ENCODE measurements around the gene SLC22A23. TPM values are rescaled to one million over a fixed set of nuclear protein-coding genes. Genes with fewer than 3 reads are reported as not detected.

The SLC22A23 gene
- total RNA-seq, 2 experiments from 2014 or later: not detected

DNA sequence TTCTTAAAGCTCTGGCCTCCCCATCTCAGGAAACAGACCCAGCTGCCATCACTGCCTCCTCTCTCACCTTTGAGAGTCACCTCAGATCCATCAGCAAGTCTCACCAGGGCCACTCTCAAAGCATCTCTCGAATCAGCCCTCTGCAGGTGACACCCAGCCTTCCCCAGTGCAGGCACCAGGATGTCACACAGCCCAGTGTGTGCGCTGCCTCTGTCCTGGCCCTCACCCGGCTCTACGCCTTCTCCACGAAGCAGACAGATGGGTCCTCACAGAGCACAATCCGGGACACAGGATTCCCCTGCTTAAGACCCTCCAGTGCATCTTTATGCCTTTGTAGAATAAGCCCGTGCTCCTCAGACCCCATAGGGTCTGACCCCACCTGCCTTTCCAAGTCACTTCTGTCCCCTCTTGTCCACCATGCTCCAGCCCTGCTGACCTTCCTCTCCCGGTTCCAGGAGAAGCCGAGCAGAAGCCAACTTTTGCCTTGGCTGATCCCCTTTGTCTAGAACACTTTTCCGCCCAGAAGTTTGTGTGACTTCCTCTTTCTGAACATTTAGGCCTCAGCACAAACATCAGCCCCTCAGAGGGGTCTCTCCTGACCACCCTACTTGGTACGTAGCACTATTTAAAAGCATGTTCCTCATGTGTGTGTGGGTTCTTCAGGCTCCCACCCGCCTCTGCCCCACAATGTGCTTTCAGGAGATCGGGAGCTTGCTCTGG lies 137.9 kb downstream of the SLC22A23 start:
- no peaks in the 10 kb centered on the region for H3K36me3 ChIP-seq (ENCODE audit: insufficient read depth, low read length)
- no peaks in the 10 kb centered on the region for H4K20me1 ChIP-seq (ENCODE audit: insufficient read depth, low read length)
- TF ChIP-seq EZH2phosphoT487 (IDR thresholded peaks at IDR 0.05; ENCODE audit: borderline replicate concordance, low read depth, low read length): no peak
- TF ChIP-seq, protein P1, sequence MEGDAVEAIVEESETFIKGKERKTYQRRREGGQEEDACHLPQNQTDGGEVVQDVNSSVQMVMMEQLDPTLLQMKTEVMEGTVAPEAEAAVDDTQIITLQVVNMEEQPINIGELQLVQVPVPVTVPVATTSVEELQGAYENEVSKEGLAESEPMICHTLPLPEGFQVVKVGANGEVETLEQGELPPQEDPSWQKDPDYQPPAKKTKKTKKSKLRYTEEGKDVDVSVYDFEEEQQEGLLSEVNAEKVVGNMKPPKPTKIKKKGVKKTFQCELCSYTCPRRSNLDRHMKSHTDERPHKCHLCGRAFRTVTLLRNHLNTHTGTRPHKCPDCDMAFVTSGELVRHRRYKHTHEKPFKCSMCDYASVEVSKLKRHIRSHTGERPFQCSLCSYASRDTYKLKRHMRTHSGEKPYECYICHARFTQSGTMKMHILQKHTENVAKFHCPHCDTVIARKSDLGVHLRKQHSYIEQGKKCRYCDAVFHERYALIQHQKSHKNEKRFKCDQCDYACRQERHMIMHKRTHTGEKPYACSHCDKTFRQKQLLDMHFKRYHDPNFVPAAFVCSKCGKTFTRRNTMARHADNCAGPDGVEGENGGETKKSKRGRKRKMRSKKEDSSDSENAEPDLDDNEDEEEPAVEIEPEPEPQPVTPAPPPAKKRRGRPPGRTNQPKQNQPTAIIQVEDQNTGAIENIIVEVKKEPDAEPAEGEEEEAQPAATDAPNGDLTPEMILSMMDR (conservative IDR thresholded peaks at IDR 0.05; ENCODE audit: low read length): no peak
- no peaks in the 10 kb centered on the region for H3K4me1 ChIP-seq (ENCODE audit: insufficient read depth, low read length, poor library complexity, severe bottlenecking)
- H3K27ac ChIP-seq (ENCODE audit: low read depth, low read length, poor library complexity, severe bottlenecking): no peak overlapping the region
- no peak for DNase-seq (ENCODE audit: low spot score)
- H3K4me3 ChIP-seq (ENCODE audit: low read depth, low read length, poor library complexity, severe bottlenecking): no peak overlapping the region
- no TSS peak for BruUV-seq (replicated peaks)
- POLR2A ChIA-PET: no interaction called here
- H2AFZ ChIP-seq (ENCODE audit: low read length): no peak overlapping the region
- no peak overlapping the region for H3K4me2 ChIP-seq (ENCODE audit: low read length)
- no peaks in the 10 kb centered on the region for H3K9me3 ChIP-seq (ENCODE audit: low read length)
- no peaks in the 10 kb centered on the region for H3K79me2 ChIP-seq (ENCODE audit: insufficient read depth, low read depth, low read length)
- intact Hi-C loops (cut with micrococcal nuclease; ENCODE audit: unreplicated experiment): no loop called here
- CTCF ChIA-PET (ENCODE audit: unreplicated experiment): no interaction called here
- no peaks in the 10 kb centered on the region for H3K9me2 ChIP-seq (ENCODE audit: insufficient read depth, low read length)

DNA sequence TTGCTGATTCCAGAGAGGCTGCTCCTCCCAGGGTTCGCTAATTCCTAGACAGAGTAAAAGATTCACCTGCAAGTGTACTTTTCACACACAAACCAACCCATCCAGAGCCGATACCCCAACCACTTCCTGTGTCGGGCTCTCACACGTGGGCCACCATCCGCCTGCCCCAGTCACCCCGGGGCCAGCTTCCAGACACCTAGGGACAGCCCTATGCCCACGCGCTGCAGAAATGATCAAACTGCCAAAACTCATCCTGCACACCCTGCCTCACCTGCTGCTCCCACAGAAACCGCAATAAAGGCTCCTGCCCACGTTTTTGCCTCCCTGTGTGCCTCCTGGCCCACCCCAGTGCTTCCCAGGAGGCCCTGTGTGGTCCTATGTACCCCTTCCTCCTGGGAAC lies 138.6 kb downstream of the SLC22A23 start:
- DNase-seq (ENCODE audit: low spot score): no peak

DNA sequence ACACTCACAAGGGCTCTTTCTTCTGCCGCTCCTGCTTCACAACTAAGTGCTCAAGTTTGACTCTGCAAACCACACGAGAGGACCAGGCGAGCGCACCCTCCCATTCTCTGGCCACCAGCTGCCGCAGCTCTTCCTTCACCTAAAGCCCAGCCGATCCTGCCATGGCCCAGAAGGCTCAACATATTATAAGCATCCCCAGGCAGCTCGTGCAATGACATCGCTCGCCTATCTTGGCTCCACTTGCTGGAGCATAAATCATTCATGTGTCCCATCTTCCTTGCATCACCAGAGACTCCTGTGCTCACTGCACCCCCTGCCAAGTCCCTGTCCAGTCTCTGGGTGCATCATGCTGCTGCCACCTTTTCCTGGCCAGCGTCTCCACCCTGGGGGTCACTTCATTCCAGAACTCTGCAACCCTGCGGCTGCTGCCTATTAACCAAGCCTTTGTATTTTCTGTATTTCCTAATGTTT lies 139.1 kb downstream of the SLC22A23 start:
- POLR2A ChIA-PET: no interaction called here
- TF ChIP-seq, protein P1 (conservative IDR thresholded peaks at IDR 0.05; ENCODE audit: low read length): no peak
- TF ChIP-seq EZH2phosphoT487 (IDR thresholded peaks at IDR 0.05; ENCODE audit: borderline replicate concordance, low read depth, low read length): no peak
- H4K20me1 ChIP-seq (ENCODE audit: insufficient read depth, low read length): no peaks in the 10 kb centered on the region
- no peaks in the 10 kb centered on the region for H3K36me3 ChIP-seq (ENCODE audit: insufficient read depth, low read length)
- H3K4me1 ChIP-seq (ENCODE audit: insufficient read depth, low read length, poor library complexity, severe bottlenecking): no peaks in the 10 kb centered on the region
- no TSS peak for BruUV-seq (replicated peaks)
- no peaks in the 10 kb centered on the region for H3K79me2 ChIP-seq (ENCODE audit: insufficient read depth, low read depth, low read length)
- no peak overlapping the region for H3K27ac ChIP-seq (ENCODE audit: low read depth, low read length, poor library complexity, severe bottlenecking)
- no peak overlapping the region for H3K4me2 ChIP-seq (ENCODE audit: low read length)
- H3K9me3 ChIP-seq (ENCODE audit: low read length): no peaks in the 10 kb centered on the region
- H3K4me3 ChIP-seq (ENCODE audit: low read depth, low read length, poor library complexity, severe bottlenecking): no peak overlapping the region
- intact Hi-C loops (cut with micrococcal nuclease; ENCODE audit: unreplicated experiment): no loop called here
- H2AFZ ChIP-seq (ENCODE audit: low read length): no peak overlapping the region
- no peaks in the 10 kb centered on the region for H3K9me2 ChIP-seq (ENCODE audit: insufficient read depth, low read length)
- CTCF ChIA-PET (ENCODE audit: unreplicated experiment): no interaction called here
- no peak for DNase-seq (ENCODE audit: low spot score)

More for the DNA sequence above, 138.6 kb downstream of the SLC22A23 start:
- Histone ChIP-seq H3K27ac (ENCODE audit: low read depth, low read length, poor library complexity, severe bottlenecking) (no peak overlapping the region), H3K9me2 (ENCODE audit: insufficient read depth, low read length) (no peaks in the 10 kb centered on the region), H4K20me1 (ENCODE audit: insufficient read depth, low read length) (no peaks in the 10 kb centered on the region), H3K9me3 (ENCODE audit: low read length) (no peaks in the 10 kb centered on the region), H3K79me2 (ENCODE audit: insufficient read depth, low read depth, low read length) (no peaks in the 10 kb centered on the region), H3K4me3 (ENCODE audit: low read depth, low read length, poor library complexity, severe bottlenecking) (no peak overlapping the region), H2AFZ (ENCODE audit: low read length) (no peak overlapping the region), H3K36me3 (ENCODE audit: insufficient read depth, low read length) (no peaks in the 10 kb centered on the region), H3K4me2 (ENCODE audit: low read length) (no peak overlapping the region), H3K4me1 (ENCODE audit: insufficient read depth, low read length, poor library complexity, severe bottlenecking) (no peaks in the 10 kb centered on the region)
- CTCF ChIA-PET (ENCODE audit: unreplicated experiment): no interaction called here
- POLR2A ChIA-PET: no interaction called here
- intact Hi-C loops (cut with micrococcal nuclease; ENCODE audit: unreplicated experiment): no loop called here
- no peak for TF ChIP-seq EZH2phosphoT487 (IDR thresholded peaks at IDR 0.05; ENCODE audit: borderline replicate concordance, low read depth, low read length)
- TF ChIP-seq, protein P1 (conservative IDR thresholded peaks at IDR 0.05; ENCODE audit: low read length): no peak
- BruUV-seq (replicated peaks): no TSS peak
